Neural cell (in vitro differentiated cells): ENCODE data around the gene ZNF496.

Experiments used
- EP300 ChIP-seq: fragments of 450-650 bp; conservative IDR thresholded peaks from 2 replicates; pipeline ENCODE4 v1.6.1; 2014; ENCODE audit warnings: antibody characterized with exemption, mild to moderate bottlenecking, moderate library complexity; ENCODE audit not compliant: poor library complexity, severe bottlenecking
- EZH2 ChIP-seq: fragments of 200-600, 300-800 bp; shearing (Covaris generic), sonication (generic); IDR thresholded peaks from 2 replicates; pipeline ENCODE4 v1.6.1; 2014; ENCODE audit warnings: antibody characterized with exemption, low read length, borderline replicate concordance, mild to moderate bottlenecking; ENCODE audit not compliant: insufficient read depth, poor library complexity, severe bottlenecking
- POLR2AphosphoS5 ChIP-seq: IDR thresholded peaks from 2 replicates; pipeline ENCODE4 v1.6.1; 2012
- RAD21 ChIP-seq: fragments of 450-650 bp; conservative IDR thresholded peaks from 2 replicates; pipeline ENCODE4 v1.6.1; 2014; ENCODE audit warnings: antibody characterized with exemption, mild to moderate bottlenecking, moderate library complexity
- REST ChIP-seq: IDR thresholded peaks from 2 replicates; pipeline ENCODE4 v1.6.1; 2012; ENCODE audit warnings: borderline replicate concordance
- SMC3 ChIP-seq: fragments of 450-650 bp; conservative IDR thresholded peaks from 2 replicates; pipeline ENCODE4 v1.6.1; 2014; ENCODE audit warnings: antibody characterized with exemption, mild to moderate bottlenecking, moderate library complexity; ENCODE audit not compliant: poor library complexity
- TAF1 ChIP-seq: IDR thresholded peaks from 2 replicates; pipeline ENCODE4 v1.6.1; 2012; ENCODE audit warnings: low read depth
- TF ChIP-seq, protein P1 (sequence below): fragments of 450-650 bp; IDR thresholded peaks from 2 replicates; pipeline ENCODE4 v1.5.1; 2014; ENCODE audit warnings: antibody characterized with exemption, mild to moderate bottlenecking, moderate library complexity; ENCODE audit not compliant: poor library complexity, severe bottlenecking

DNA sequence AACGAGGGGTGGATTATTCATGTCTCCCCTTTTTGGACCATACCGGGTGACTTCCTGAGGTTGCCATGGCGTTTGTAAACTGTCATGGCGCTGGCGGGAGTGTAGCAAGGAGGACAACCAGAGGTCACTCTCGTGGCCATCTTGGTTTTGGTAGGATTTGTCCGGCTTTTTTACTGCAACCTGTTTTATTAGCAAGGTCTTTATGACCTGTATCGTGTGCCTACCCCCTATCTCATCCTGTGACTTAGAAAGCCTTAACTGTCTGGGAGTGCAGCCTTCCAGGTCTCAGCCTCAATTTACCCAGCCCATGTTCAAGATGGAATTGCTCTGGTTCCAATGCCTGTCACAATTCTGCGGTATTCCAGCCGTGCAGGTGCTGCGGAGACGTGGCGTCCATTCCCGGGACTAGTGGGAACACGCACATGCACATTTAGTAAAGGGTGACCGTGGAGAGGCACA is 40.2 kb upstream of the ZNF496 start:
- TF ChIP-seq, protein P1, sequence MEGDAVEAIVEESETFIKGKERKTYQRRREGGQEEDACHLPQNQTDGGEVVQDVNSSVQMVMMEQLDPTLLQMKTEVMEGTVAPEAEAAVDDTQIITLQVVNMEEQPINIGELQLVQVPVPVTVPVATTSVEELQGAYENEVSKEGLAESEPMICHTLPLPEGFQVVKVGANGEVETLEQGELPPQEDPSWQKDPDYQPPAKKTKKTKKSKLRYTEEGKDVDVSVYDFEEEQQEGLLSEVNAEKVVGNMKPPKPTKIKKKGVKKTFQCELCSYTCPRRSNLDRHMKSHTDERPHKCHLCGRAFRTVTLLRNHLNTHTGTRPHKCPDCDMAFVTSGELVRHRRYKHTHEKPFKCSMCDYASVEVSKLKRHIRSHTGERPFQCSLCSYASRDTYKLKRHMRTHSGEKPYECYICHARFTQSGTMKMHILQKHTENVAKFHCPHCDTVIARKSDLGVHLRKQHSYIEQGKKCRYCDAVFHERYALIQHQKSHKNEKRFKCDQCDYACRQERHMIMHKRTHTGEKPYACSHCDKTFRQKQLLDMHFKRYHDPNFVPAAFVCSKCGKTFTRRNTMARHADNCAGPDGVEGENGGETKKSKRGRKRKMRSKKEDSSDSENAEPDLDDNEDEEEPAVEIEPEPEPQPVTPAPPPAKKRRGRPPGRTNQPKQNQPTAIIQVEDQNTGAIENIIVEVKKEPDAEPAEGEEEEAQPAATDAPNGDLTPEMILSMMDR = no peak
- TF ChIP-seq RAD21 (no peak), EZH2 (no peak), POLR2AphosphoS5 (no peak), EP300 (no peak), TAF1 (no peak), REST (no peak), SMC3 (no peak)
